Gastroesophageal sphincter (tissue), 3 donors: ENCODE results near the gene ANKRD62.

Experiments used
- POLR2A ChIP-seq, 2 donors: fragments of 450-650 bp; IDR thresholded peaks; one replicate each; pipeline ENCODE4 v1.6.1; 2017; ENCODE audit warnings: antibody characterized with exemption in 2 of 2, mild to moderate bottlenecking in 2 of 2, moderate library complexity in 1 of 2
- POLR2AphosphoS5 ChIP-seq: sonication (generic); formaldehyde crosslinking; IDR thresholded peaks from one replicate; pipeline ENCODE4 v1.6.1; 2017; ENCODE audit warnings: antibody characterized with exemption
- TF ChIP-seq, protein P1 (sequence below), 4 experiments: fragments of 200-600 bp in 2 of 4; fragments of 450-650 bp in 2 of 4; sonication (generic) in 1 of 4; IDR thresholded peaks; one replicate each; pipeline ENCODE4 v1.5.1; 2017 to 2019; ENCODE audit warnings: antibody characterized with exemption in 4 of 4, mild to moderate bottlenecking in 2 of 4, moderate library complexity in 2 of 4

DNA sequence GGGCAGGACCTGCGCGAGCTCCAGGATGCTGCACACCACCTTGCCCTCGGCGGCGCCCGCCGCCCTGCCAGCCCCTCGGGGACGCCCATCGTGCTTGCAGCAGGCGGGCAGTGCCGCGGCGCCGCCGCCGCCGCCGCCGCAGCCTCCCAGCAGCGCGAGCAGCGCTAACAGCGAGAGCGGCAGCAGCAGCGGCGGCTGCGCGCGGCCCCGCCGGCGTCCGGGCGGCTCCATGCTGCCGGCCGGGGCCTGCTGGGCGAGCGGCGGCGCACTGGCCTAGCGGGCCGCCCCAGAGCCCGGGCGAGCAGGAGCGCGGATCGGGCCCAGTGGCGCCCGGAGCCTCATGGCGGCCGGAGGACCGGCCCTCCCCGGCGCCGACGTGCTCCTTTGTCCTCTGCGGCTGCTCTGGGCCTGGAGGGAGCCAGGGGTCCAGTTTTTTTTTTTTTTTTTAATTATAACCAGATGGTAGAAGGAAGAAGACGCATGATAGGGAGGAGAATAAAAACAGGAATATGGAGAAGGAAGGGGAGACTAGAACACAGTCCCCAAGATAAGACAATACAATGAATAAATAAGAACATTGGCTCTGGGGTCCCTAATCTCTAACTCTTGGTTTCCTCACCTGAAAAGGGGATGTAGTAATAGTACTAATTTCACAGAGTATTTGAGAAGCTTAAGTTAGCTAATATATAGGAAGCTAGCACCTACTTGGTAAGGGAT lies 17.1 kb upstream of the ANKRD62 start:
- TF ChIP-seq POLR2A (IDR thresholded peaks at IDR 0.05) (no peak), POLR2AphosphoS5 (no peak)
- TF ChIP-seq, protein P1, sequence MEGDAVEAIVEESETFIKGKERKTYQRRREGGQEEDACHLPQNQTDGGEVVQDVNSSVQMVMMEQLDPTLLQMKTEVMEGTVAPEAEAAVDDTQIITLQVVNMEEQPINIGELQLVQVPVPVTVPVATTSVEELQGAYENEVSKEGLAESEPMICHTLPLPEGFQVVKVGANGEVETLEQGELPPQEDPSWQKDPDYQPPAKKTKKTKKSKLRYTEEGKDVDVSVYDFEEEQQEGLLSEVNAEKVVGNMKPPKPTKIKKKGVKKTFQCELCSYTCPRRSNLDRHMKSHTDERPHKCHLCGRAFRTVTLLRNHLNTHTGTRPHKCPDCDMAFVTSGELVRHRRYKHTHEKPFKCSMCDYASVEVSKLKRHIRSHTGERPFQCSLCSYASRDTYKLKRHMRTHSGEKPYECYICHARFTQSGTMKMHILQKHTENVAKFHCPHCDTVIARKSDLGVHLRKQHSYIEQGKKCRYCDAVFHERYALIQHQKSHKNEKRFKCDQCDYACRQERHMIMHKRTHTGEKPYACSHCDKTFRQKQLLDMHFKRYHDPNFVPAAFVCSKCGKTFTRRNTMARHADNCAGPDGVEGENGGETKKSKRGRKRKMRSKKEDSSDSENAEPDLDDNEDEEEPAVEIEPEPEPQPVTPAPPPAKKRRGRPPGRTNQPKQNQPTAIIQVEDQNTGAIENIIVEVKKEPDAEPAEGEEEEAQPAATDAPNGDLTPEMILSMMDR (IDR thresholded peaks at IDR 0.05): no peak
